Measurements from ENCODE around the gene LCE1D.

DNA sequence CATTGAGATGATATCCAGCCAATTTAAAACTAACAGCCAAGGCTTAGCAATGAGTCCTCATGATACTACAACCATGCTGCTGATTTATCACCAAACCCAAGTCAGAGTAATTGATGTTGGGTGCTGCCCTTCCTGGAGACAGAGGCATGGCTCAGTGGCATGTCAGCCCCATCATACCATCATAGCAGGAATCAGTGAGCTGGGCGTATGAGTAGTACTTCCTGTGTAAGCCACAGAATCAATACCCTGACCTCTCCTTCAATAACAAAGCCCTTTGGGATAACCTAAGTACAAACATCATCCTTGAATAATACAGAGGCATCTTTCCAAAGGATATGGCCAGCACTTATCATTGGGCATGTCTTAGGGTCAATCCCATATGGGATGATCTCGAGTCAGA lies 13.4 kb upstream of the LCE1D start:
- TF ChIP-seq YY1 (IDR thresholded peaks at IDR 0.05; ENCODE audit: insufficient read depth, insufficient read length) (no peak), ZNF274 (IDR thresholded peaks at IDR 0.05; ENCODE audit: low read depth, low read length) (no peak), SUZ12 (IDR thresholded peaks at IDR 0.05; ENCODE audit: extremely low read depth, insufficient read depth, insufficient read length) (no peak)
